SK-N-SH treated with all-trans-retinoic acid at 6 μM for 48 hours (cell line): ENCODE data around the gene UBE2H.
A peak's percentile ranks its signal among the peaks of the same experiment; 100 is the strongest.

Source experiments
- ATAC-seq: fragments of 200-7000 bp; cut with Tn5 transposase; 3 replicates; pipeline ENCODE4 v1.9.1; 2020; ENCODE audit warnings: mild to moderate bottlenecking, moderate library complexity
- ARNTL ChIP-seq: fragments of 450-650 bp; formaldehyde crosslinking; IDR thresholded peaks from 2 replicates; pipeline ENCODE4 v1.5.0; 2020; ENCODE audit warnings: low read depth, mild to moderate bottlenecking, moderate library complexity, borderline replicate concordance
- BACH2 ChIP-seq: fragments of 250-450 bp; sonication (Bioruptor Pico); IDR thresholded peaks from 2 replicates; pipeline ENCODE4 v1.9.0; 2021; ENCODE audit warnings: mild to moderate bottlenecking, borderline replicate concordance
- CREB5 ChIP-seq: fragments of 250-450 bp; sonication (Bioruptor Pico); IDR thresholded peaks from 2 replicates; pipeline ENCODE4 v1.5.1; 2020; ENCODE audit warnings: low read depth, mild to moderate bottlenecking, moderate library complexity
- CSDC2 ChIP-seq: fragments of 250-450 bp; sonication (Bioruptor Pico); IDR thresholded peaks from 2 replicates; pipeline ENCODE4 v1.5.0; 2020; ENCODE audit warnings: mild to moderate bottlenecking, moderate library complexity
- CSRNP3 ChIP-seq: fragments of 250-450 bp; sonication (Bioruptor Pico); IDR thresholded peaks from 2 replicates; pipeline ENCODE4 v1.5.1; 2021; ENCODE audit warnings: mild to moderate bottlenecking, moderate library complexity
- ESRRG ChIP-seq: fragments of 250-450 bp; sonication (Bioruptor Pico); IDR thresholded peaks from 2 replicates; pipeline ENCODE4 v1.6.1; 2021; ENCODE audit warnings: mild to moderate bottlenecking
- GLIS3 ChIP-seq: fragments of 250-450 bp; sonication (Bioruptor Pico); IDR thresholded peaks from 2 replicates; pipeline ENCODE4 v1.5.0; 2020; ENCODE audit warnings: mild to moderate bottlenecking, moderate library complexity
- ISL1 ChIP-seq: fragments of 250-450 bp; sonication (Bioruptor Pico); IDR thresholded peaks from 2 replicates; pipeline ENCODE4 v2.1.2; 2022; ENCODE audit warnings: mild to moderate bottlenecking, moderate library complexity
- OSR1 ChIP-seq: fragments of 250-450 bp; sonication (Bioruptor Pico); IDR thresholded peaks from 2 replicates; pipeline ENCODE4 v1.8.0; 2022; ENCODE audit warnings: moderate library complexity, mild to moderate bottlenecking, inconsistent platforms
- PPARA ChIP-seq: fragments of 250-450 bp; sonication (Bioruptor Pico); IDR thresholded peaks from 2 replicates; pipeline ENCODE4 v1.5.0; 2020; ENCODE audit warnings: mild to moderate bottlenecking, borderline replicate concordance
- RARB ChIP-seq: fragments of 250-450 bp; sonication (Bioruptor Pico); IDR thresholded peaks from 2 replicates; pipeline ENCODE4 v1.8.0; 2021; ENCODE audit warnings: mild to moderate bottlenecking, moderate library complexity
- SNAI2 ChIP-seq: fragments of 250-450 bp; sonication (Bioruptor Pico); IDR thresholded peaks from 2 replicates; pipeline ENCODE4 v1.5.0; 2020; ENCODE audit warnings: mild to moderate bottlenecking, moderate library complexity
- TCF4 ChIP-seq: fragments of 250-450 bp; sonication (Bioruptor Pico); IDR thresholded peaks from 2 replicates; pipeline ENCODE4 v1.8.0; 2021; ENCODE audit warnings: mild to moderate bottlenecking, moderate library complexity, borderline replicate concordance
- TOX ChIP-seq: fragments of 250-450 bp; sonication (Bioruptor Pico); IDR thresholded peaks from 2 replicates; pipeline ENCODE4 v1.8.0; 2021; ENCODE audit warnings: mild to moderate bottlenecking, moderate library complexity, borderline replicate concordance
- TSHZ2 ChIP-seq: fragments of 250-450 bp; sonication (Bioruptor Pico); IDR thresholded peaks from 2 replicates; pipeline ENCODE4 v1.5.0; 2020; ENCODE audit warnings: mild to moderate bottlenecking, moderate library complexity
- ZC3H10 ChIP-seq: fragments of 250-450 bp; sonication (Bioruptor Pico); IDR thresholded peaks from 2 replicates; pipeline ENCODE4 v1.5.1; 2021; ENCODE audit warnings: mild to moderate bottlenecking, moderate library complexity
- ZFP3 ChIP-seq: fragments of 250-450 bp; sonication (Bioruptor Pico); IDR thresholded peaks from 2 replicates; pipeline ENCODE4 v1.5.0; 2020; ENCODE audit warnings: mild to moderate bottlenecking, moderate library complexity
- ZFP30 ChIP-seq: fragments of 450-650 bp; formaldehyde crosslinking; IDR thresholded peaks from 2 replicates; pipeline ENCODE4 v1.5.0; 2022; ENCODE audit warnings: mild to moderate bottlenecking, moderate library complexity
- ZNF565 ChIP-seq: fragments of 450-650 bp; formaldehyde crosslinking; conservative IDR thresholded peaks from 2 replicates; pipeline ENCODE4 v1.5.0; 2020; ENCODE audit warnings: low read depth, mild to moderate bottlenecking, moderate library complexity
- ZNF70 ChIP-seq: fragments of 450-650 bp; formaldehyde crosslinking; IDR thresholded peaks from 2 replicates; pipeline ENCODE4 v1.5.0; 2020; ENCODE audit warnings: mild to moderate bottlenecking, moderate library complexity
- ZNF8 ChIP-seq: fragments of 450-650 bp; formaldehyde crosslinking; IDR thresholded peaks from 2 replicates; pipeline ENCODE4 v1.5.0; 2020; ENCODE audit warnings: mild to moderate bottlenecking, moderate library complexity
- TF ChIP-seq, protein P1 (sequence below): fragments of 250-450 bp; sonication (Bioruptor Pico); IDR thresholded peaks from 2 replicates; pipeline ENCODE4 v1.8.0; 2021; ENCODE audit warnings: low read depth, mild to moderate bottlenecking, moderate library complexity, borderline replicate concordance

The UBE2H gene

DNA sequence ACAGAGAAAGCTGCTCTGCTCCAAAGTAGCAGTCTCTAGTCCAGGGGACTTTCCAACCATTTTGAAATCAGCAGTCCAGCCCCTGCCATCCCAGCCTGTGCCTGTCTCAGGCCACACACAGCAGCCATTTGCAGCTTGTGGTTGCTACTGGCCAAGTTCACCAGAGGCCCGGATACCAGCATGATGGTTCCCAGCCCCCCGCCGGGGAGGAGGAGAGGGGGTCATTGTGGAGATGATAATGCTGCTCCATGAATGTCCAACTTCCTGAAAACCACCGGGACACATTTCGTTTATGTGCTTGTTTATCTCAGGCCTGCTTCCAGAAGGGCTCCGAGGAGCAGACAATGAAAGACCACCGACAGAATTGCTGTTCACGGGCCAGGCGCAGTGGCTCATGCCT, 160.0 kb downstream of the UBE2H start:
- no peak for TF ChIP-seq GLIS3 (CRISPR knock-in tag)
- TF ChIP-seq ZNF565 (CRISPR knock-in tag), result no peak
- TF ChIP-seq OSR1, result no peak
- TF ChIP-seq TSHZ2, result no peak
- no peak for TF ChIP-seq ESRRG (CRISPR knock-in tag)
- TF ChIP-seq BACH2 (CRISPR knock-in tag), result no peak
- no peak for TF ChIP-seq CREB5 (CRISPR knock-in tag)
- TF ChIP-seq, protein P1, sequence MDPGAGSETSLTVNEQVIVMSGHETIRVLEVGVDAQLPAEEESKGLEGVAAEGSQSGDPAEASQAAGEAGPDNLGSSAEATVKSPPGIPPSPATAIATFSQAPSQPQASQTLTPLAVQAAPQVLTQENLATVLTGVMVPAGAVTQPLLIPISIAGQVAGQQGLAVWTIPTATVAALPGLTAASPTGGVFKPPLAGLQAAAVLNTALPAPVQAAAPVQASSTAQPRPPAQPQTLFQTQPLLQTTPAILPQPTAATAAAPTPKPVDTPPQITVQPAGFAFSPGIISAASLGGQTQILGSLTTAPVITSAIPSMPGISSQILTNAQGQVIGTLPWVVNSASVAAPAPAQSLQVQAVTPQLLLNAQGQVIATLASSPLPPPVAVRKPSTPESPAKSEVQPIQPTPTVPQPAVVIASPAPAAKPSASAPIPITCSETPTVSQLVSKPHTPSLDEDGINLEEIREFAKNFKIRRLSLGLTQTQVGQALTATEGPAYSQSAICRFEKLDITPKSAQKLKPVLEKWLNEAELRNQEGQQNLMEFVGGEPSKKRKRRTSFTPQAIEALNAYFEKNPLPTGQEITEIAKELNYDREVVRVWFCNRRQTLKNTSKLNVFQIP (CRISPR knock-in tag), result no peak
- TF ChIP-seq RARB (CRISPR knock-in tag), result no peak
- no peak for TF ChIP-seq TOX (CRISPR knock-in tag)
- TF ChIP-seq SNAI2 (CRISPR knock-in tag), result no peak
- no peak for TF ChIP-seq PPARA (CRISPR knock-in tag)
- TF ChIP-seq ZC3H10, result no peak
- no peak for TF ChIP-seq ZNF70 (CRISPR knock-in tag)
- no peak for TF ChIP-seq ZFP30 (CRISPR knock-in tag)
- TF ChIP-seq ISL1 (CRISPR knock-in tag), result no peak
- no peak for TF ChIP-seq CSRNP3
- TF ChIP-seq ZNF8 (CRISPR knock-in tag), result no peak
- ATAC-seq, result no peak

DNA sequence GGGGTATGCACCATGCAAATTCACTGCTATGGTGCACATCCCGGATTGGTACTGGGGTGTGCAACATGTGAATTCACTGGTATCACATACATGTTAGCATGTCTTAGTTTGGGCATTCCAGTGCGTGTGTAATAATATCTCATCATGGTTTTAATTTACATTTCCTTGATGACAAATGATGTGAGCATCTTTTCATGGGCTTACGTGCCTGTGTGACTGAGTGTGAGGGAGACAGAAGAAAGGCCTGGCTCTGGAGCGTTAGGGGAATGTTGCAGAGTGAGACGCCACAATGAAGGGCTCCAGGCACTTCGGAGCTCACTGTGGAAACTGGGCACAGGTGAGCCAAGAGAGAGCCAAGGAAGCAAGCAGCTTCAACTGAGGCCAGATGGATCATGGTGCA, 162.6 kb downstream of the UBE2H start:
- no peak for TF ChIP-seq ZNF70 (CRISPR knock-in tag)
- peak; percentile 39 for ATAC-seq

- no peak for TF ChIP-seq CSDC2 (CRISPR knock-in tag)
- TF ChIP-seq TOX (CRISPR knock-in tag), result no peak
- TF ChIP-seq OSR1, result no peak
- TF ChIP-seq ZFP3, result no peak
- no peak for TF ChIP-seq TCF4 (CRISPR knock-in tag)
- no peak for TF ChIP-seq ZC3H10
- no peak for TF ChIP-seq CSRNP3
- TF ChIP-seq ARNTL (CRISPR knock-in tag), result no peak
- no peak for TF ChIP-seq ZNF8 (CRISPR knock-in tag)
- TF ChIP-seq, protein P1 (CRISPR knock-in tag), result no peak
- no peak for ATAC-seq
These were observed 163.1 kb downstream of the UBE2H start for GRCh38 chr7:129789652-129790051.
